Endodermal cell (in vitro differentiated cells): ENCODE results near the gene CSF1. TPM values are rescaled to one million over a fixed set of nuclear protein-coding genes. Genes with fewer than 3 reads are reported as not detected.
A peak's percentile ranks its signal among the peaks of the same experiment; 100 is the strongest.

ENCODE experiments used
- DNase-seq: peaks from one replicate; pipeline ENCODE4 v3.0.0-alpha.2; 2017
- H3K27ac ChIP-seq: 2 replicates; pipeline ENCODE4 v1.5.1; 2013; ENCODE audit warnings: mild to moderate bottlenecking, low read depth, low read length, moderate library complexity
- H3K27me3 ChIP-seq: 2 replicates; pipeline ENCODE4 v1.6.1; 2013; ENCODE audit warnings: mild to moderate bottlenecking, low read length, moderate library complexity; ENCODE audit not compliant: insufficient read depth, control insufficient read depth, poor library complexity, severe bottlenecking
- H3K36me3 ChIP-seq: 2 replicates; pipeline ENCODE4 v1.7.0; 2013; ENCODE audit warnings: mild to moderate bottlenecking, low read length, moderate library complexity; ENCODE audit not compliant: control insufficient read depth, insufficient read depth
- H3K4me1 ChIP-seq: one replicate; pipeline ENCODE4 v1.7.0; 2013; ENCODE audit warnings: low read length; ENCODE audit not compliant: control insufficient read depth, insufficient read depth
- H3K4me3 ChIP-seq: 2 replicates; pipeline ENCODE4 v1.5.1; 2013; ENCODE audit warnings: mild to moderate bottlenecking, low read length, moderate library complexity
- H3K9ac ChIP-seq: 2 replicates; pipeline ENCODE4 v1.6.1; 2013; ENCODE audit warnings: mild to moderate bottlenecking, low read length, moderate library complexity; ENCODE audit not compliant: poor library complexity, severe bottlenecking; ENCODE audit errors: extremely low read depth
- H3K9me3 ChIP-seq: 2 replicates; pipeline ENCODE4 v1.6.1; 2013; ENCODE audit warnings: mild to moderate bottlenecking, low read length, moderate library complexity; ENCODE audit not compliant: control insufficient read depth
- H3K27ac Mint-ChIP-seq: 2 replicates; pipeline ENCODE4 v1.8.0; 2020; ENCODE audit warnings: mixed read lengths
- H3K27me3 Mint-ChIP-seq: 2 replicates; pipeline ENCODE4 v1.8.0; 2021; ENCODE audit warnings: mild to moderate bottlenecking, mixed read lengths; ENCODE audit not compliant: insufficient read depth
- H3K36me3 Mint-ChIP-seq: 2 replicates; pipeline ENCODE4 v1.8.0; 2020; ENCODE audit warnings: low read depth, mixed read lengths
- H3K4me1 Mint-ChIP-seq: 2 replicates; pipeline ENCODE4 v1.8.0; 2020; ENCODE audit warnings: mixed read lengths
- H3K4me3 Mint-ChIP-seq: 2 replicates; pipeline ENCODE4 v1.8.0; 2020; ENCODE audit warnings: mild to moderate bottlenecking, moderate library complexity, mixed read lengths
- H3K9me3 Mint-ChIP-seq: 2 replicates; pipeline ENCODE4 v1.8.0; 2020; ENCODE audit warnings: mild to moderate bottlenecking, mixed read lengths
- CTCF ChIP-seq: fragments of 200-600 bp; sonication (generic); conservative IDR thresholded peaks from 2 replicates; pipeline ENCODE4 v1.5.0; 2021; ENCODE audit warnings: antibody characterized with exemption, mild to moderate bottlenecking
- WGBS, 2 experiments: methylation state at CpG; one replicate each; pipeline versions ENCODE4 v1.1.5 to v1.1.7; 2013; ENCODE audit warnings: missing lambda C conversion rate in 2 of 2, mixed read lengths in 1 of 2; ENCODE audit not compliant: insufficient coverage in 1 of 2, insufficient read length in 1 of 2; 5-methylcytosine and 5-hydroxymethylcytosine counted together
- total RNA-seq, 2 donors: library from RNA; stranded (reverse); fragmentation: NEBNext Ultra II Directional in 1 of 2; extraction: Animal tissue kit (Norgen Biotek cat#: 25700) in 1 of 2; gene quantifications; 2 replicates in 1 of 2; 3 replicates in 1 of 2; pipeline ENCODE4 v1.2.1, GENCODE V29; 2021

CSF1 gene
- total RNA-seq, 2 donors from 2014 or later: 1.0 to 2.1 TPM

- TF ChIP-seq CTCF: no peak
- Mint-ChIP-seq H3K4me1 (peaks cover 39% of the 10 kb centered on the region), H3K9me3 (no peaks in the 10 kb centered on the region), H3K27ac (peak overlapping the region; percentile 91), H3K36me3 (no peaks in the 10 kb centered on the region), H3K27me3 (no peaks in the 10 kb centered on the region), H3K4me3 (no peak overlapping the region)
- DNase-seq: peak; percentile 86
- peak overlapping the region; percentile 32 for H3K4me3 ChIP-seq
- WGBS, 2 experiments: 20 to 57% methylated on average over 1 to 4 of the region's 4 CpGs
- H3K36me3 ChIP-seq: no peaks in the 10 kb centered on the region
- H3K4me1 ChIP-seq: peaks cover 15% of the 10 kb centered on the region
- no peaks in the 10 kb centered on the region for H3K27me3 ChIP-seq
- peak overlapping the region; percentile 56 for H3K9ac ChIP-seq
- H3K9me3 ChIP-seq: no peaks in the 10 kb centered on the region
- peak overlapping the region; percentile 86 for H3K27ac ChIP-seq
These were observed 33.9 kb upstream of the CSF1 start for GRCh38 chr1:109876617-109877316.

GRCh38 chr1:109877317-109877771, 33.3 kb upstream of the CSF1 start:
- peak; percentile 92 for DNase-seq
- Histone ChIP-seq H3K9me3 (no peaks in the 10 kb centered on the region), H3K9ac (peak overlapping the region; percentile 56), H3K4me3 (peak overlapping the region; percentile 32), H3K36me3 (no peaks in the 10 kb centered on the region), H3K27ac (peak overlapping the region; percentile 86), H3K27me3 (no peaks in the 10 kb centered on the region), H3K4me1 (peaks cover 19% of the 10 kb centered on the region)
- H3K27me3 Mint-ChIP-seq: no peaks in the 10 kb centered on the region
- no peaks in the 10 kb centered on the region for H3K9me3 Mint-ChIP-seq
- WGBS, 2 experiments: 17 to 26% methylated on average over 5 to 13 of the region's 13 CpGs
- peaks cover 45% of the 10 kb centered on the region for H3K4me1 Mint-ChIP-seq
- no peak overlapping the region for H3K4me3 Mint-ChIP-seq
- TF ChIP-seq CTCF: peak; percentile 67
- H3K36me3 Mint-ChIP-seq: no peaks in the 10 kb centered on the region
- H3K27ac Mint-ChIP-seq: peak overlapping the region; percentile 91

- H3K27me3 Mint-ChIP-seq: no peaks in the 10 kb centered on the region
- no peaks in the 10 kb centered on the region for H3K36me3 ChIP-seq
- TF ChIP-seq CTCF: no peak
- DNase-seq: no peak
- H3K4me1 Mint-ChIP-seq: peaks cover 48% of the 10 kb centered on the region
- peak overlapping the region; percentile 56 for H3K9ac ChIP-seq
- WGBS, 2 experiments: 82 to 86% methylated on average over 2 to 3 of the region's 3 CpGs
- peak overlapping the region; percentile 91 for H3K27ac Mint-ChIP-seq
- no peak overlapping the region for H3K4me3 ChIP-seq
- H3K4me3 Mint-ChIP-seq: no peak overlapping the region
- H3K36me3 Mint-ChIP-seq: no peaks in the 10 kb centered on the region
- H3K4me1 ChIP-seq: peaks cover 21% of the 10 kb centered on the region
- peak overlapping the region; percentile 86 for H3K27ac ChIP-seq
- no peaks in the 10 kb centered on the region for H3K9me3 ChIP-seq
- no peaks in the 10 kb centered on the region for H3K9me3 Mint-ChIP-seq
- H3K27me3 ChIP-seq: no peaks in the 10 kb centered on the region
These were observed 32.9 kb upstream of the CSF1 start for GRCh38 chr1:109877776-109878175.
